ENCODE data around the gene PEX11G.
"Not testable (repeated sequence)": the region's sequence is repeated elsewhere in the genome, so short reads cannot be mapped to it uniquely, and the experiment has no call there.

GRCh38 chr19:7449391-7450070 lies 39.3 kb downstream of the PEX11G start:
- TF ChIP-seq CTCF (IDR thresholded peaks at IDR 0.05; ENCODE audit: insufficient read depth, low read length, poor library complexity, severe bottlenecking); EZH2phosphoT487 (conservative IDR thresholded peaks at IDR 0.05; ENCODE audit: low read length): not testable (repeated sequence)

All from SU-DHL-6 (cell line).